GM12865 (cell line): ENCODE results near the gene KCNIP3.
"Not testable (repeated sequence)": the region's sequence is repeated elsewhere in the genome, so short reads cannot be mapped to it uniquely, and the experiment has no call there.

ENCODE experiments used
- DNase-seq: peaks from one replicate; pipeline ENCODE4 v3.0.0; 2010; ENCODE audit warnings: low read depth
- H3K4me3 ChIP-seq: 2 replicates; pipeline ENCODE4 v1.5.1; 2011; ENCODE audit warnings: mild to moderate bottlenecking, low read depth, low read length, control low read depth
- CTCF ChIP-seq: IDR thresholded peaks from 2 replicates; pipeline ENCODE4 v1.5.1; 2011; ENCODE audit warnings: low read length, control low read depth, low read depth, inconsistent platforms; ENCODE audit not compliant: insufficient read depth; ENCODE audit errors: missing control alignments

KCNIP3 gene

GRCh38 chr2:95375532-95376150 is 78.5 kb downstream of the KCNIP3 start:
- no peak overlapping the region for H3K4me3 ChIP-seq
- no peak for DNase-seq
- no peak for TF ChIP-seq CTCF

GRCh38 chr2:95376311-95377215 is 79.4 kb downstream of the KCNIP3 start:
- no peak for DNase-seq
- no peak for TF ChIP-seq CTCF
- no peak overlapping the region for H3K4me3 ChIP-seq

GRCh38 chr2:95377216-95378123 is 80.3 kb downstream of the KCNIP3 start:
- DNase-seq = no peak
- TF ChIP-seq CTCF = no peak
- H3K4me3 ChIP-seq = no peak overlapping the region

GRCh38 chr2:95378281-95378680 is 81.1 kb downstream of the KCNIP3 start:
- DNase-seq, H3K4me3 ChIP-seq: not testable (repeated sequence)

- no peak overlapping the region for H3K4me3 ChIP-seq
- no peak for DNase-seq
- peak; percentile 12 for TF ChIP-seq CTCF
Measured at GRCh38 chr2:95379371-95379831, 82.3 kb downstream of the KCNIP3 start.

GRCh38 chr2:95380280-95380679 is 83.1 kb downstream of the KCNIP3 start:
- TF ChIP-seq CTCF = no peak
- DNase-seq = no peak
- no peak overlapping the region for H3K4me3 ChIP-seq

GRCh38 chr2:95380731-95381130 is 83.6 kb downstream of the KCNIP3 start:
- no peak overlapping the region for H3K4me3 ChIP-seq
- DNase-seq = no peak
- TF ChIP-seq CTCF = no peak
